ENCODE data around the gene CACNG5. TPM values are rescaled to one million over a fixed set of nuclear protein-coding genes. Genes with fewer than 3 reads are reported as not detected.

CACNG5 gene
- total RNA-seq, 1 donor from 2014 or later = not detected

- Histone ChIP-seq H3K4me3 (ENCODE audit: low read depth, low read length) (no peak overlapping the region), H3K36me3 (ENCODE audit: control insufficient read depth, insufficient read depth, low read length) (no peaks in the 10 kb centered on the region), H3K27me3 (ENCODE audit: control insufficient read depth, insufficient read depth, low read length) (peaks cover 2% of the 10 kb centered on the region)
- no peak for DNase-seq (ENCODE audit: low read depth)
- TF ChIP-seq, protein P1, sequence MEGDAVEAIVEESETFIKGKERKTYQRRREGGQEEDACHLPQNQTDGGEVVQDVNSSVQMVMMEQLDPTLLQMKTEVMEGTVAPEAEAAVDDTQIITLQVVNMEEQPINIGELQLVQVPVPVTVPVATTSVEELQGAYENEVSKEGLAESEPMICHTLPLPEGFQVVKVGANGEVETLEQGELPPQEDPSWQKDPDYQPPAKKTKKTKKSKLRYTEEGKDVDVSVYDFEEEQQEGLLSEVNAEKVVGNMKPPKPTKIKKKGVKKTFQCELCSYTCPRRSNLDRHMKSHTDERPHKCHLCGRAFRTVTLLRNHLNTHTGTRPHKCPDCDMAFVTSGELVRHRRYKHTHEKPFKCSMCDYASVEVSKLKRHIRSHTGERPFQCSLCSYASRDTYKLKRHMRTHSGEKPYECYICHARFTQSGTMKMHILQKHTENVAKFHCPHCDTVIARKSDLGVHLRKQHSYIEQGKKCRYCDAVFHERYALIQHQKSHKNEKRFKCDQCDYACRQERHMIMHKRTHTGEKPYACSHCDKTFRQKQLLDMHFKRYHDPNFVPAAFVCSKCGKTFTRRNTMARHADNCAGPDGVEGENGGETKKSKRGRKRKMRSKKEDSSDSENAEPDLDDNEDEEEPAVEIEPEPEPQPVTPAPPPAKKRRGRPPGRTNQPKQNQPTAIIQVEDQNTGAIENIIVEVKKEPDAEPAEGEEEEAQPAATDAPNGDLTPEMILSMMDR (IDR thresholded peaks at IDR 0.05; ENCODE audit: insufficient read depth, low read length, poor library complexity, severe bottlenecking) = no peak
Observed at GRCh38 chr17:66889480-66890230, 54.7 kb downstream of the CACNG5 start.

GRCh38 chr17:66892246-66892645 is 57.3 kb downstream of the CACNG5 start:
- no peak overlapping the region for H3K4me3 ChIP-seq (ENCODE audit: low read depth, low read length)
- H3K27me3 ChIP-seq (ENCODE audit: control insufficient read depth, insufficient read depth, low read length) = peaks cover 2% of the 10 kb centered on the region
- TF ChIP-seq, protein P1 (IDR thresholded peaks at IDR 0.05; ENCODE audit: insufficient read depth, low read length, poor library complexity, severe bottlenecking) = no peak
- no peaks in the 10 kb centered on the region for H3K36me3 ChIP-seq (ENCODE audit: control insufficient read depth, insufficient read depth, low read length)
- no peak for DNase-seq (ENCODE audit: low read depth)

- DNase-seq (ENCODE audit: low read depth) = no peak
- no peak overlapping the region for H3K4me3 ChIP-seq (ENCODE audit: low read depth, low read length)
- no peaks in the 10 kb centered on the region for H3K36me3 ChIP-seq (ENCODE audit: control insufficient read depth, insufficient read depth, low read length)
- peaks cover 2% of the 10 kb centered on the region for H3K27me3 ChIP-seq (ENCODE audit: control insufficient read depth, insufficient read depth, low read length)
- TF ChIP-seq, protein P1 (IDR thresholded peaks at IDR 0.05; ENCODE audit: insufficient read depth, low read length, poor library complexity, severe bottlenecking) = no peak
Observed at GRCh38 chr17:66893382-66893781, 58.5 kb downstream of the CACNG5 start.

GRCh38 chr17:66893863-66894262 is 58.9 kb downstream of the CACNG5 start:
- no peak overlapping the region for H3K4me3 ChIP-seq (ENCODE audit: low read depth, low read length)
- DNase-seq (ENCODE audit: low read depth) = no peak
- peaks cover 2% of the 10 kb centered on the region for H3K27me3 ChIP-seq (ENCODE audit: control insufficient read depth, insufficient read depth, low read length)
- TF ChIP-seq, protein P1 (IDR thresholded peaks at IDR 0.05; ENCODE audit: insufficient read depth, low read length, poor library complexity, severe bottlenecking) = no peak
- H3K36me3 ChIP-seq (ENCODE audit: control insufficient read depth, insufficient read depth, low read length) = no peaks in the 10 kb centered on the region

GRCh38 chr17:66897141-66897540 is 62.2 kb downstream of the CACNG5 start:
- no peak for DNase-seq (ENCODE audit: low read depth)
- Histone ChIP-seq H3K4me3 (ENCODE audit: low read depth, low read length) (no peak overlapping the region), H3K27me3 (ENCODE audit: control insufficient read depth, insufficient read depth, low read length) (peaks cover 8% of the 10 kb centered on the region), H3K36me3 (ENCODE audit: control insufficient read depth, insufficient read depth, low read length) (no peaks in the 10 kb centered on the region)
- TF ChIP-seq, protein P1 (IDR thresholded peaks at IDR 0.05; ENCODE audit: insufficient read depth, low read length, poor library complexity, severe bottlenecking) = no peak

- TF ChIP-seq, protein P1 (IDR thresholded peaks at IDR 0.05; ENCODE audit: insufficient read depth, low read length, poor library complexity, severe bottlenecking) = no peak
- H3K4me3 ChIP-seq (ENCODE audit: low read depth, low read length) = no peak overlapping the region
- no peaks in the 10 kb centered on the region for H3K36me3 ChIP-seq (ENCODE audit: control insufficient read depth, insufficient read depth, low read length)
- peaks cover 11% of the 10 kb centered on the region for H3K27me3 ChIP-seq (ENCODE audit: control insufficient read depth, insufficient read depth, low read length)
- no peak for DNase-seq (ENCODE audit: low read depth)
Observed at GRCh38 chr17:66898536-66898935, 63.6 kb downstream of the CACNG5 start.

Data from kidney epithelial cell (primary cell).